Measurements from ENCODE around the gene NOP56. TPM values are rescaled to one million over a fixed set of nuclear protein-coding genes. Genes with fewer than 3 reads are reported as not detected.

NOP56 gene
- polyA plus RNA-seq, 1 donor (not counting 4 experiments of a cell fraction or from before 2014, with no cell fraction given): 242 TPM

- Histone ChIP-seq H4K20me1 (ENCODE audit: control insufficient read depth, extremely low read depth, insufficient read depth, low read length) (no peaks in the 10 kb centered on the region), H3K4me1 (ENCODE audit: control insufficient read depth, extremely low read depth, insufficient read depth, low read length) (no peaks in the 10 kb centered on the region), H2AFZ (ENCODE audit: control insufficient read depth, low read length) (no peak overlapping the region), H3K9me3 (ENCODE audit: control insufficient read depth, low read depth, low read length) (no peaks in the 10 kb centered on the region), H3K9ac (ENCODE audit: control insufficient read depth, extremely low read depth, insufficient read depth, low read length) (no peak overlapping the region), H3K36me3 (ENCODE audit: control insufficient read depth in 2 of 2, extremely low read depth in 1 of 2, insufficient read depth in 2 of 2, low read length in 2 of 2) (no peaks in the 10 kb centered on the region), H3K9me1 (ENCODE audit: control insufficient read depth, extremely low read depth, insufficient read depth, low read length) (no peaks in the 10 kb centered on the region), H3K79me2 (ENCODE audit: control insufficient read depth, insufficient read depth, low read length) (no peaks in the 10 kb centered on the region), H3K4me3 (ENCODE audit: control insufficient read depth in 2 of 3, extremely low read depth in 1 of 3, insufficient read depth in 2 of 3, low read depth in 1 of 3, low read length in 3 of 3) (no peak overlapping the region), H3K27ac (ENCODE audit: control insufficient read depth, insufficient read depth, low read length) (no peak overlapping the region), H3K27me3 (ENCODE audit: control insufficient read depth, extremely low read depth, insufficient read depth, low read length) (no peaks in the 10 kb centered on the region), H3K4me2 (ENCODE audit: control insufficient read depth, extremely low read depth, insufficient read depth, low read depth, low read length) (no peak overlapping the region)
- DNase-seq (ENCODE audit: low read depth, low spot score) (no peak), FAIRE-seq (no peak)
- dilution Hi-C loops (cut with MboI; ENCODE audit: extremely low pct_ligation_motif_present, low sequenced_read_pairs): no loop called here
- TF ChIP-seq EZH2 (IDR thresholded peaks at IDR 0.05; ENCODE audit: low read length) (no peak), CTCF (optimal IDR thresholded peaks at IDR 0.05 in 1 of 3, IDR thresholded peaks at IDR 0.05 in 1 of 3, conservative IDR thresholded peaks at IDR 0.05 in 1 of 3; ENCODE audit: extremely low read depth in 1 of 3, insufficient read depth in 2 of 3, low read length in 3 of 3) (peak; percentile 16 to 26 (median 19))
These were observed 19.5 kb downstream of the NOP56 start for GRCh38 chr20:2671977-2672376.

- dilution Hi-C loops (cut with MboI; ENCODE audit: extremely low pct_ligation_motif_present, low sequenced_read_pairs): no loop called here
- no peak for FAIRE-seq
- H3K9me1 ChIP-seq (ENCODE audit: control insufficient read depth, extremely low read depth, insufficient read depth, low read length): no peaks in the 10 kb centered on the region
These were observed 20.0 kb downstream of the NOP56 start for GRCh38 chr20:2672446-2672845.

More at GRCh38 chr20:2672446-2672845, 20.0 kb downstream of the NOP56 start:
- Histone ChIP-seq H4K20me1 (ENCODE audit: control insufficient read depth, extremely low read depth, insufficient read depth, low read length) (no peaks in the 10 kb centered on the region), H3K4me2 (ENCODE audit: control insufficient read depth, extremely low read depth, insufficient read depth, low read depth, low read length) (no peak overlapping the region), H3K79me2 (ENCODE audit: control insufficient read depth, insufficient read depth, low read length) (no peaks in the 10 kb centered on the region), H2AFZ (ENCODE audit: control insufficient read depth, low read length) (no peak overlapping the region), H3K36me3 (ENCODE audit: control insufficient read depth in 2 of 2, extremely low read depth in 1 of 2, insufficient read depth in 2 of 2, low read length in 2 of 2) (no peaks in the 10 kb centered on the region), H3K4me3 (ENCODE audit: control insufficient read depth in 2 of 3, extremely low read depth in 1 of 3, insufficient read depth in 2 of 3, low read depth in 1 of 3, low read length in 3 of 3) (no peak overlapping the region), H3K9ac (ENCODE audit: control insufficient read depth, extremely low read depth, insufficient read depth, low read length) (no peak overlapping the region), H3K9me3 (ENCODE audit: control insufficient read depth, low read depth, low read length) (no peaks in the 10 kb centered on the region), H3K27me3 (ENCODE audit: control insufficient read depth, extremely low read depth, insufficient read depth, low read length) (no peaks in the 10 kb centered on the region), H3K27ac (ENCODE audit: control insufficient read depth, insufficient read depth, low read length) (no peak overlapping the region), H3K4me1 (ENCODE audit: control insufficient read depth, extremely low read depth, insufficient read depth, low read length) (no peaks in the 10 kb centered on the region)
- TF ChIP-seq CTCF (optimal IDR thresholded peaks at IDR 0.05 in 1 of 3, IDR thresholded peaks at IDR 0.05 in 1 of 3, conservative IDR thresholded peaks at IDR 0.05 in 1 of 3; ENCODE audit: extremely low read depth in 1 of 3, insufficient read depth in 2 of 3, low read length in 3 of 3) (no peak), EZH2 (IDR thresholded peaks at IDR 0.05; ENCODE audit: low read length) (no peak)
- DNase-seq (ENCODE audit: low read depth, low spot score): no peak
